HepG2 (cell line): ENCODE measurements around the gene SRP19. TPM values are rescaled to one million over a fixed set of nuclear protein-coding genes. Genes with fewer than 3 reads are reported as not detected.

Experiments used
- ATAC-seq: fragments of 200-7000 bp; cut with Tn5 transposase; 3 replicates; pipeline ENCODE4 v1.9.1; 2020; ENCODE audit warnings: mild to moderate bottlenecking, moderate library complexity
- BruUV-seq: library from RNA; stranded (reverse); fragments of 400-500 nt; replicated peaks from 2 replicates; lab custom pipeline; 2021; lab: Mats Ljungman, UMichigan
- CTCF ChIA-PET: fragments of 300-600 bp; formaldehyde crosslinking; extraction: SDS; loops from one replicate; lab custom pipeline; 2021; ENCODE audit warnings: low total read pairs, inconsistent platforms, low intra/inter-chr PET ratio; lab: Yijun Ruan, JAX
- POLR2A ChIA-PET: fragments of 350-600 bp; sonication (Branson Sonifier 250); formaldehyde crosslinking; loops from one replicate; lab custom pipeline; 2020; ENCODE audit warnings: antibody characterized with exemption, inconsistent platforms; lab: Yijun Ruan, JAX
- DNase-seq: peaks from one replicate; pipeline ENCODE4 v3.0.0-alpha.2; 2015; ENCODE audit warnings: low spot score
- FAIRE-seq: peaks from 3 replicates; lab custom pipeline; 2011; peaks lifted over from hg19 to GRCh38; lab: Jason Lieb, UNC
- H2AFZ ChIP-seq: one replicate; pipeline ENCODE4 v1.6.1; 2011; ENCODE audit warnings: low read length, inconsistent platforms
- H3K27ac ChIP-seq: fragments of 300-600 bp; 3 replicates; pipeline ENCODE4 v1.8.0; 2011; ENCODE audit warnings: mixed run types, mild to moderate bottlenecking, mixed read lengths, low read length, inconsistent platforms; ENCODE audit not compliant: insufficient read depth; ENCODE audit errors: extremely low read length
- H3K27me3 ChIP-seq, 2 experiments: fragments of 200-600 bp in 1 of 2; 2 replicates in 1 of 2; 3 replicates in 1 of 2; pipeline versions ENCODE4 v1.6.0 to v1.8.0; 2011; ENCODE audit warnings: low read length in 2 of 2, mild to moderate bottlenecking in 2 of 2, moderate library complexity in 2 of 2, inconsistent platforms in 1 of 2; ENCODE audit not compliant: insufficient read depth in 2 of 2, control insufficient read depth in 1 of 2
- H3K36me3 ChIP-seq, 2 experiments: fragments of 200-600 bp in 1 of 2; replicated peaks in 1 of 2; 2 replicates in 1 of 2; 3 replicates in 1 of 2; pipeline versions ENCODE4 v1.5.1 to v1.8.0; 2011; ENCODE audit warnings: low read length in 2 of 2, inconsistent platforms in 1 of 2; ENCODE audit not compliant: insufficient read depth in 2 of 2, control insufficient read depth in 1 of 2
- H3K4me1 ChIP-seq: 2 replicates; pipeline ENCODE4 v1.5.1; 2012; ENCODE audit warnings: low read length, inconsistent platforms; ENCODE audit not compliant: insufficient read depth
- H3K4me2 ChIP-seq: 2 replicates; pipeline ENCODE4 v1.6.0; 2011; ENCODE audit warnings: low read depth, low read length, inconsistent platforms
- H3K4me3 ChIP-seq, 3 experiments: fragments of 200-600 bp in 1 of 3; sonication (generic), shearing (Covaris generic) in 1 of 3; replicated peaks in 1 of 3; 2 replicates each; pipeline ENCODE4 v1.5.1; 2011 to 2016; ENCODE audit warnings: low read length in 3 of 3, inconsistent platforms in 2 of 3, low read depth in 2 of 3, mild to moderate bottlenecking in 2 of 3, control low read depth in 1 of 3, mixed read lengths in 1 of 3; ENCODE audit not compliant: insufficient read depth in 1 of 3
- H3K79me2 ChIP-seq: one replicate; pipeline ENCODE4 v1.6.1; 2011; ENCODE audit warnings: low read length, inconsistent platforms; ENCODE audit not compliant: insufficient read depth
- H3K9ac ChIP-seq: 2 replicates; pipeline ENCODE4 v1.6.0; 2011; ENCODE audit warnings: mild to moderate bottlenecking, low read depth, low read length, inconsistent platforms; ENCODE audit not compliant: insufficient read depth
- H3K9me3 ChIP-seq: 2 replicates; pipeline ENCODE4 v1.5.1; 2012; ENCODE audit warnings: mild to moderate bottlenecking, low read length
- H4K20me1 ChIP-seq: 2 replicates; pipeline ENCODE4 v1.6.0; 2011; ENCODE audit warnings: inconsistent platforms, mild to moderate bottlenecking, low read length, moderate library complexity; ENCODE audit not compliant: insufficient read depth
- JUN ChIP-seq: sonication (generic); formaldehyde crosslinking; IDR thresholded peaks from 2 replicates; pipeline ENCODE4 v1.4.0; 2020; ENCODE audit warnings: mild to moderate bottlenecking, missing genetic modification reagents
- KLF12 ChIP-seq: sonication (generic); formaldehyde crosslinking; IDR thresholded peaks from 2 replicates; pipeline ENCODE4 v1.4.0; 2020; ENCODE audit warnings: missing genetic modification reagents, borderline replicate concordance
- MYPOP ChIP-seq: sonication (generic); formaldehyde crosslinking; IDR thresholded peaks from 2 replicates; pipeline ENCODE4 v1.8.1; 2023; ENCODE audit warnings: mild to moderate bottlenecking, moderate library complexity, missing genetic modification reagents
- NFYB ChIP-seq: sonication (generic); formaldehyde crosslinking; IDR thresholded peaks from 2 replicates; pipeline ENCODE4 v1.4.0; 2020; ENCODE audit warnings: missing genetic modification reagents
- POLR2AphosphoS5 ChIP-seq: IDR thresholded peaks from 2 replicates; pipeline ENCODE4 v1.6.1; 2012; ENCODE audit warnings: low read depth, low read length
- SNRNP70 ChIP-seq: fragments of 200-400 bp; formaldehyde crosslinking; IDR thresholded peaks from 2 replicates; pipeline ENCODE4 v1.6.1; 2017; ENCODE audit warnings: mild to moderate bottlenecking, low read depth, low read length, moderate library complexity
- ZBTB38 ChIP-seq: sonication (generic); formaldehyde crosslinking; IDR thresholded peaks from 2 replicates; pipeline ENCODE4 v1.5.1; 2020; ENCODE audit warnings: mild to moderate bottlenecking, missing genetic modification reagents
- ZFP36 ChIP-seq: fragments of 150-350 bp; IDR thresholded peaks from 2 replicates; pipeline ENCODE4 v1.6.1; 2018; ENCODE audit warnings: borderline replicate concordance, low read length, low read depth; ENCODE audit not compliant: partially characterized antibody
- ZFP41 ChIP-seq: sonication (generic); formaldehyde crosslinking; IDR thresholded peaks from 2 replicates; pipeline ENCODE4 v1.4.0; 2020; ENCODE audit warnings: mild to moderate bottlenecking, missing genetic modification reagents, borderline replicate concordance
- ZNF180 ChIP-seq: sonication (generic); formaldehyde crosslinking; IDR thresholded peaks from 2 replicates; pipeline ENCODE4 v1.4.0; 2020; ENCODE audit warnings: low read depth, missing genetic modification reagents, borderline replicate concordance
- ZNF317 ChIP-seq: sonication (generic); formaldehyde crosslinking; IDR thresholded peaks from 2 replicates; pipeline ENCODE4 v1.5.0; 2020; ENCODE audit warnings: mild to moderate bottlenecking, missing genetic modification reagents
- ZNF547 ChIP-seq: sonication (generic); formaldehyde crosslinking; IDR thresholded peaks from 2 replicates; pipeline ENCODE4 v1.5.1; 2020; ENCODE audit warnings: mild to moderate bottlenecking, missing genetic modification reagents
- ZNF768 ChIP-seq: sonication (generic); formaldehyde crosslinking; IDR thresholded peaks from 2 replicates; pipeline ENCODE4 v1.4.0; 2020; ENCODE audit warnings: missing genetic modification reagents
- ZNF780A ChIP-seq: sonication (generic); formaldehyde crosslinking; IDR thresholded peaks from 2 replicates; pipeline ENCODE4 v1.8.0; 2022; ENCODE audit warnings: mild to moderate bottlenecking, missing genetic modification reagents, moderate library complexity
- ZSCAN31 ChIP-seq: sonication (generic); formaldehyde crosslinking; IDR thresholded peaks from 2 replicates; pipeline ENCODE4 v1.5.0; 2020; ENCODE audit warnings: low read depth, mild to moderate bottlenecking, missing genetic modification reagents
- WGBS: methylation state at CpG from one replicate; pipeline ENCODE4 v1.1.6; 2017; ENCODE audit warnings: low lambda C conversion rate; 5-methylcytosine and 5-hydroxymethylcytosine counted together
- in situ Hi-C: cut with HindIII; loops from 2 replicates; pipeline ENCODE4 v1.10.0; 2017; ENCODE audit warnings: low pct_unique_long_range_greater_than_20kb; ENCODE audit not compliant: extremely low pct_ligation_motif_present
- intact Hi-C: fragments of 100-400 bp; cut with micrococcal nuclease; formaldehyde crosslinking; loops from one replicate; pipeline ENCODE4 v1.10.0; 2022; ENCODE audit not compliant: unreplicated experiment
- polyA plus RNA-seq, 8 experiments: library from polyadenylated mRNA; depleted of rRNA in 3 of 8; stranded (reverse) in 7 of 8; unstranded in 1 of 8; fragments of >200 nt; fragmentation: Illumina TruSeq in 4 of 8; extraction: Trizol in 4 of 8; gene quantifications; 2 replicates each; pipeline versions ENCODE4 v1.2.1 to v1.2.3, GENCODE V29; 2011 to 2016; ENCODE audit warnings: low read depth in 4 of 8, missing spikeins in 1 of 8, mixed read lengths in 1 of 8; ENCODE audit not compliant: insufficient read depth in 1 of 8
- total RNA-seq, 5 experiments: library from RNA; depleted of rRNA; stranded (reverse); fragments of >200 nt; fragmentation: Illumina TruSeq; extraction: Trizol; gene quantifications; 2 replicates each; pipeline ENCODE4 v1.2.3, GENCODE V29; 2016; ENCODE audit warnings: low read depth in 1 of 5
- TF ChIP-seq, protein P1 (sequence below): sonication (generic); formaldehyde crosslinking; IDR thresholded peaks from 2 replicates; pipeline ENCODE4 v1.9.0; 2021; ENCODE audit warnings: missing genetic modification reagents, borderline replicate concordance
- TF ChIP-seq, protein P2 (sequence below): IDR thresholded peaks from 2 replicates; pipeline ENCODE4 v1.6.1; 2016; ENCODE audit warnings: low read depth

Gene SRP19
- total and polyA plus RNA-seq, 2 of the 13 experiments (the other 11 are each of a cell fraction or from before 2014, with no cell fraction given) = 46.9 to 143 TPM

- no TSS peak for BruUV-seq
- FAIRE-seq (no peak), ATAC-seq (no peak)
- TF ChIP-seq MYPOP (CRISPR knock-in tag) = no peak
- TF ChIP-seq ZNF780A (CRISPR knock-in tag) = no peak
- TF ChIP-seq SNRNP70 = no peak
- TF ChIP-seq ZSCAN31 = no peak
- TF ChIP-seq ZFP36 = no peak
- no peak for TF ChIP-seq ZNF317 (CRISPR knock-in tag)
- TF ChIP-seq JUN (CRISPR knock-in tag) = no peak
- TF ChIP-seq ZNF180 = no peak
- TF ChIP-seq ZNF547 (CRISPR knock-in tag) = no peak
- no peak for TF ChIP-seq POLR2AphosphoS5
- TF ChIP-seq ZFP41 = no peak
- TF ChIP-seq KLF12 (CRISPR knock-in tag) = no peak
- no peak for TF ChIP-seq ZNF768
- TF ChIP-seq, protein P1, sequence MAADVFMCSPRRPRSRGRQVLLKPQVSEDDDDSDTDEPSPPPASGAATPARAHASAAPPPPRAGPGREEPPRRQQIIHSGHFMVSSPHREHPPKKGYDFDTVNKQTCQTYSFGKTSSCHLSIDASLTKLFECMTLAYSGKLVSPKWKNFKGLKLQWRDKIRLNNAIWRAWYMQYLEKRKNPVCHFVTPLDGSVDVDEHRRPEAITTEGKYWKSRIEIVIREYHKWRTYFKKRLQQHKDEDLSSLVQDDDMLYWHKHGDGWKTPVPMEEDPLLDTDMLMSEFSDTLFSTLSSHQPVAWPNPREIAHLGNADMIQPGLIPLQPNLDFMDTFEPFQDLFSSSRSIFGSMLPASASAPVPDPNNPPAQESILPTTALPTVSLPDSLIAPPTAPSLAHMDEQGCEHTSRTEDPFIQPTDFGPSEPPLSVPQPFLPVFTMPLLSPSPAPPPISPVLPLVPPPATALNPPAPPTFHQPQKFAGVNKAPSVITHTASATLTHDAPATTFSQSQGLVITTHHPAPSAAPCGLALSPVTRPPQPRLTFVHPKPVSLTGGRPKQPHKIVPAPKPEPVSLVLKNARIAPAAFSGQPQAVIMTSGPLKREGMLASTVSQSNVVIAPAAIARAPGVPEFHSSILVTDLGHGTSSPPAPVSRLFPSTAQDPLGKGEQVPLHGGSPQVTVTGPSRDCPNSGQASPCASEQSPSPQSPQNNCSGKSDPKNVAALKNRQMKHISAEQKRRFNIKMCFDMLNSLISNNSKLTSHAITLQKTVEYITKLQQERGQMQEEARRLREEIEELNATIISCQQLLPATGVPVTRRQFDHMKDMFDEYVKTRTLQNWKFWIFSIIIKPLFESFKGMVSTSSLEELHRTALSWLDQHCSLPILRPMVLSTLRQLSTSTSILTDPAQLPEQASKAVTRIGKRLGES = no peak
- TF ChIP-seq, protein P2, sequence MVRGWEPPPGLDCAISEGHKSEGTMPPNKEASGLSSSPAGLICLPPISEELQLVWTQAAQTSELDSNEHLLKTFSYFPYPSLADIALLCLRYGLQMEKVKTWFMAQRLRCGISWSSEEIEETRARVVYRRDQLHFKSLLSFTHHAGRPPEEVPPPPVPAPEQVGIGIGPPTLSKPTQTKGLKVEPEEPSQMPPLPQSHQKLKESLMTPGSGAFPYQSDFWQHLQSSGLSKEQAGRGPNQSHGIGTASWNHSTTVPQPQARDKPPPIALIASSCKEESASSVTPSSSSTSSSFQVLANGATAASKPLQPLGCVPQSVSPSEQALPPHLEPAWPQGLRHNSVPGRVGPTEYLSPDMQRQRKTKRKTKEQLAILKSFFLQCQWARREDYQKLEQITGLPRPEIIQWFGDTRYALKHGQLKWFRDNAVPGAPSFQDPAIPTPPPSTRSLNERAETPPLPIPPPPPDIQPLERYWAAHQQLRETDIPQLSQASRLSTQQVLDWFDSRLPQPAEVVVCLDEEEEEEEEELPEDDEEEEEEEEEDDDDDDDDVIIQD (CRISPR knock-in tag) = no peak
- no peak for TF ChIP-seq ZBTB38
- no peak for TF ChIP-seq NFYB (CRISPR knock-in tag)
- TF ChIP-seq, all 625 proteins: peak for 0
- Histone ChIP-seq H2AFZ (no peak overlapping the region), H3K79me2 (peaks cover 10% of the 10 kb centered on the region), H3K9me3 (no peaks in the 10 kb centered on the region), H3K4me1 (peaks cover 14% of the 10 kb centered on the region), H3K9ac (no peak overlapping the region), H3K36me3 (peaks cover 6 to 49% of the 10 kb centered on the region in 2 experiments), H3K27me3 (no peaks in the 10 kb centered on the region), H4K20me1 (no peaks in the 10 kb centered on the region; the same call in 1 of the 2 replicates), H3K4me2 (no peak overlapping the region), H3K4me3 (no peak overlapping the region), H3K27ac (no peak overlapping the region)
- in situ Hi-C loops (no loop called here), intact Hi-C loops (no loop called here)
- CTCF ChIA-PET = no interaction called here
- POLR2A ChIA-PET = no interaction called here
- DNase-seq = no peak
- 100% methylated on average over 1 of the region's 1 CpG for WGBS
These were observed 49.4 kb downstream of the SRP19 start for GRCh38 chr5:112910529-112910928.
